Globus pallidus (tissue), 1 donor: Measurements from ENCODE around the gene CCDC171.

ENCODE experiments used
- DNase-seq: peaks from one replicate; pipeline ENCODE4 v3.0.0-alpha.2; 2015; ENCODE audit warnings: low spot score

The CCDC171 gene

DNA sequence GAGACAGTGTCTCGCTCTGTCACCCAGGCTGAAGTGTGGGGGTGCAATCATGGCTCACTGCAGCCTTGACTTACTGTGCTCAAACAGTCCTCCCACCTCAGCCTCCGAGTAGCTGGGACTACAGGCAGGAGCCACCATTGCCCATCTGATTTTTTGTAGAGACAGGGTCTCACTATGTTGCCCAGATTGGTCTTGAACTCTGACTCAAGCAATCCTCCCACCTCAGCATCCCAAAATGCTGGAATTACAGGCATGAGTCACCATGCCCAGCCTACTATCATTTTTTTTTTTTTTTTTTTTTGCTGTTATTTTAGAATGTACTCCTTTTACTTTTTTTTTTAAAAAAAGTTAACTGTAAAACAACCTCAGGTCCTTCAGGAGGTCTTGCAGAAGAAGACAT is 449.0 kb downstream of the CCDC171 start:
- no peak for DNase-seq

DNA sequence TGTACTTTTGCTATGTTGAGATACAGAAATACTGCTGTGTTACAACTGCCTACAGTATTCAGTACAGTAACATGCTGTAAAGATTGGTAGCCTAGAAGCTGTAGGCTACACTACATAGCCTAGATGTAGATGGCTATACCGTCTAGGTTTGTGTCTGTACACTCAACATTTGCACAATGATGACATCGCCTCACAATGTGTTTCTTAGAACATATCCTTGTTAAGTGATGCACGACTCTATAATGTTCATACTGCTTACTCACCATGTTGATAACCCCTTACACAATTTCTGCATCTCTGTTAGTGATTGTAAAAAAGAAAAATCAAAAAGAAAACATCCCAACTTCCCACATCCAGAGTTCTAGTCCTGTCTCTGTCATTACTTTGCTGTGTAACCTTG is 450.0 kb downstream of the CCDC171 start:
- no peak for DNase-seq

DNA sequence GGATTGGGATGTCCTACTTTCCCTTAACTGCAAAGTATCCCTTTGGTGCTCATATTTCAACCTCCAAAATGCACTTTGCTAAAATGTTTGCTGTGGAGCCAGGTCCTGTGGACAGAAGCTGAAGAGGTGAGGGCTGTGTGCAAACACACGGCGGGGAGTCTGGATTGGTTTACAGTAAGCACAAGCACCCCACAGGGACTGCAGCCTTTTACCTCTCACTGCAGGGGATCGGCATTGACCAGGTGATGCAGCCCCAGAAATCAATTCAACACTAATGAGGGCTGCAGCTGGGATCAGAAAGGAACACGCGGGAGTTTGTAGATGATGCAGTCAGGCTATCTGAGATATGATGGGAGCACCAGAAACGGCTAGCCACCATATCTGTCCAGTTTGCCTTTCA is 450.9 kb downstream of the CCDC171 start:
- no peak for DNase-seq

DNA sequence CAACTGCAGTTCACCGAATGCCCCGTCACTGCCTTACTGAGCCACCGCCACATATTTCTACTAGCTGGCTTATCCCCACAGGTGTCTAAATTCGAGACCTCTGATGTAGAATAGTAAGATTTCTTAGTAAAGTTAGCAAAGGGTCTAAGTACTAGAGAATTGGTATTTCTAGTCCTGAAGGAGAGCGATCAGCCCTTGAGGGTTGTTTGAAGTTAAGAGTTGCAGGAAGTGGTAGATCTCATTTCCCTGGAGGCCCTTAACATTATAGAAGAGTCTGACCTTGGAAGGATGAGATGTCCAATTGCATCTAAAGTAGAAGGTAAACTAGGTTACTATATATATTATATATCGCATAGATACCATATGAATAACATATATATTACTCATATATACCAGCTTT is 451.8 kb downstream of the CCDC171 start:
- DNase-seq = no peak

DNA sequence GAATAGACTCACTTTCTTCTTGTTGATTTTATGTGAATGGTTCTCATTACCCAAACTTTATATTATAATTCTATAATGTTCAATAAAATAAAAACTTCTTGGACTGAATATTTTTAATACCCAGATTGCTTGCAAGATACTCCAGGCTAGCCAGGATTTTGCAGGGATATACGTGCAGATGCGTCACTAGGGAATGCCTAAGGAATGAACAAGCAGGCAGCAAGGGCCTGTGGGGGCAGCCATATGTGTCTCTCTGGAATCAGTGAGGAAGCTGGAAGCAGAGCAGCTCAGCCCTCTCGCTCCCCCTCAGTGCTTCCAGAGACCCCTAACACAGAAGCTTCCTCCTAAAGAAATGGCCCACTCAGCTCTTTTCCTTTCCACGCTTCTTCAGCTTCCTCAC is 457.4 kb downstream of the CCDC171 start:
- no peak for DNase-seq

DNA sequence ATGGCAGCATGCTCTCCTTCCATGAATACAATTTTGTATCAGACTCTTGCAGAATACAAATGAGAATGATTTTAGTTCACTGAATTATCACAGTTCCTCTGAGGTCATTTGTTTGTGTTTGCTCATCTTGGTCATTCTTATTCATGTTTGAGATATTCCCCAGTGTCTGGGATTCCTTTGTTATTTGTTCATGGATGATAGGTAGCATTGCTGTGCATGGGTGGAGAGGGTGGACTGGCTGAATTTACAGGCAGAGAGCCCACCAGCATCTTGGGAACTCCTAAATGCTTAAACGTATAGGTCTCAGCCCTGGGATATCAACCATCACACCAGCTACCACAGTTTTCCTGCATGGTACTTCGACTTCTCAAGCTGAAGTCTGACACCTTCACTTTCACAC is 459.8 kb downstream of the CCDC171 start:
- DNase-seq = no peak

DNA sequence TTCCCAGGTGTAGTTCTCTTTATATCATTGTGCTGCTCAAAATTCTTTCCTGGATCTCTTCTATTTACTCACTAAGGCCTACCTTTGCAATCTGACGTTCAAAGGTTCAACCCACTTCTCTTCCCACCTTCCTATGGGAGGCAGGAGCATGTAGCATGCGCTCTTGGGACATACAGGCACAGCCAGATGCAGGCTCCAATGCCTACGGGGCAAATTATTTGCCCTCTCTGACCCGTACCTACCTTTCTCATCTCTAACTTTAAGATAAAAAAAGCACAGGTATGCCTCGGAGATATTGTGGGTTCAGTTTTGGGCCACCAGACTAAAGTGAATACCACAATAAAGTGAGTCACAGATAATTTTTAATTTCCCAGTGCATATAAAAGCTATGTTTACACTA is 460.5 kb downstream of the CCDC171 start:
- DNase-seq = no peak

DNA sequence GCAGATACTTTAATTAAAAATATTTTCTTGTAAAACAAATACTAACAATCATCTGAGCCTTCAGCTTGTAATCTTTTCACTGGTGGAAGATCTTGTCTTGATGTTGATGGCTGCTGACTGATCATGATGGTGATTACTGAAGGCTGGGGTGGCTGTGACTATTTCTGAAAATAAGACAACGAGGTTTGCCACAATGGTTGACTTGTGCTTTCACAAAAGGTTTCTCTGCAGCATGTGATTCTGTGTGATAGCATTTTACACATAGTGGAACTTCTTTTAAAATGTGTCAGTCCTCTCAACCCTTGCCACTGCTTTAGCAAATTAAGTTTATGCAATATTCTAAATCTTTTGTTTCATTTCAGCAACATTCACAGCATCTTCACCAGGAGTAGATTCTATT is 461.0 kb downstream of the CCDC171 start:
- DNase-seq = no peak

DNA sequence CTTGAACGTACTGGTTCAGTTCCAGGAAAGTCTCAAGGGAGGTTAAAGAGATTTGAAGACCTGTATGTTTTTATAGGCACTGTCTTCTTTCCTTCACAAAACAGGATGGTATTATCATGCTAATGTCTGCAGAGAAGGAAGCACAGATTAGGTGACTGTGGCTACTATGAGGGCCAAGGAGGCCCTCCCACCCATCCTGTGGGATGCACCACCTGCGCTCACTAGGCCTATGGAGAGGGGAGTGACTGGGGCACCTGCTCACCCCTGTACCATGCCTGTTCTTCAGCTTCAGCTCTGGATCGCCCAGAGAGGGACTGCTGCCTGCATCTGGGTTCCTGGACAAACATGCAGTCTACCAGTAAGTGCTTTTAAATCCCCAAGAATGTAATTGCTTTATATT is 469.4 kb downstream of the CCDC171 start:
- no peak for DNase-seq

DNA sequence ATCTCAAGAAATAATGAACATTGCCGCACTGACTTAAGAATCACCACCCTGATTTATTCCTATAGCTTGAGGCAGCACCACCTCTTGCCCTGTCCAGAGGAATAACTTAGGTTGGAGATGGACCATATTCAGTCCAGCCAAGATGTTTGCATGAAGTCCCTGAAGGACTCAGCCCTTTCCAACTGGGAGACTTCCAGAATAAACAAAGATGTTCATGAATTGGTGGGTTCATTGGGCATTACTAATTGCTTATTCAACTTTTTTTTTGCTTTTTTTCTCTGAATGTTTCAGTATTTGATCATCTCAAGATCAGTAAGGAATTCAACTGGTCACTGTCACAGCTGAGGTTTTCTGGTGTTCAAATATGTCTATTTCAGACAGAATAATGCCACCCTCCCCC is 470.6 kb downstream of the CCDC171 start:
- no peak for DNase-seq
